Cardiac fibroblast (primary cell): ENCODE results near the gene ROCK1.
A peak's percentile ranks its signal among the peaks of the same experiment; 100 is the strongest.
"Not testable (repeated sequence)": the region's sequence is repeated elsewhere in the genome, so short reads cannot be mapped to it uniquely, and the experiment has no call there.

Experiments used
- DNase-seq, 2 donors: peaks; one replicate each; pipeline versions ENCODE4 v3.0.0 to v3.0.0-alpha.2; 2010; ENCODE audit warnings: low read depth in 2 of 2
- H3K4me3 ChIP-seq, 2 donors: replicated peaks in 1 of 2; 1 replicate in 1 of 2; 2 replicates in 1 of 2; pipeline ENCODE4 v1.5.1; 2011; ENCODE audit warnings: low read depth in 2 of 2, low read length in 2 of 2, mild to moderate bottlenecking in 2 of 2, moderate library complexity in 1 of 2
- CTCF ChIP-seq: IDR thresholded peaks from one replicate; pipeline ENCODE4 v1.5.1; 2011; ENCODE audit warnings: low read depth, mild to moderate bottlenecking, low read length, inconsistent platforms

The ROCK1 gene

GRCh38 chr18:21047126-21047525, 64.5 kb downstream of the ROCK1 start:
- peak in 1 of 2 donors; percentile 56 for DNase-seq
- no peak for TF ChIP-seq CTCF
- no peak overlapping the region for H3K4me3 ChIP-seq

- no peak for TF ChIP-seq CTCF
- DNase-seq, result no peak
- no peak overlapping the region for H3K4me3 ChIP-seq
Measured at GRCh38 chr18:21040466-21040865, 71.1 kb downstream of the ROCK1 start.

- no peak for TF ChIP-seq CTCF
- no peak overlapping the region for H3K4me3 ChIP-seq
- no peak for DNase-seq
Measured at GRCh38 chr18:21038201-21038600, 73.4 kb downstream of the ROCK1 start.

- DNase-seq, result no peak
- no peak for TF ChIP-seq CTCF
- no peak overlapping the region for H3K4me3 ChIP-seq
Measured at GRCh38 chr18:21031845-21032244, 79.8 kb downstream of the ROCK1 start.

- DNase-seq, H3K4me3 ChIP-seq: not testable (repeated sequence)
Measured at GRCh38 chr18:21018257-21018656, 93.4 kb downstream of the ROCK1 start.

- no peak overlapping the region for H3K4me3 ChIP-seq
- no peak for TF ChIP-seq CTCF
- no peak for DNase-seq
Measured at GRCh38 chr18:21012308-21012707, 99.3 kb downstream of the ROCK1 start.

- DNase-seq, result peak; percentile 96 to 98
- H3K4me3 ChIP-seq, result no peak overlapping the region
- no peak for TF ChIP-seq CTCF
Measured at GRCh38 chr18:21004726-21005125, 106.9 kb downstream of the ROCK1 start.
